ENCODE results near the gene NUTM2F.
"Not testable (repeated sequence)": the region's sequence is repeated elsewhere in the genome, so short reads cannot be mapped to it uniquely, and the experiment has no call there.

The NUTM2F gene

GRCh38 chr9:94328544-94328943, at the start of gene NUTM2F:
Gene NUTM2F (minus strand): TSS chr9:94328644. CDS start chr9:94328623, 21 bp downstream.
- DNase-seq (ENCODE audit: low read depth): not testable (repeated sequence)

DNA sequence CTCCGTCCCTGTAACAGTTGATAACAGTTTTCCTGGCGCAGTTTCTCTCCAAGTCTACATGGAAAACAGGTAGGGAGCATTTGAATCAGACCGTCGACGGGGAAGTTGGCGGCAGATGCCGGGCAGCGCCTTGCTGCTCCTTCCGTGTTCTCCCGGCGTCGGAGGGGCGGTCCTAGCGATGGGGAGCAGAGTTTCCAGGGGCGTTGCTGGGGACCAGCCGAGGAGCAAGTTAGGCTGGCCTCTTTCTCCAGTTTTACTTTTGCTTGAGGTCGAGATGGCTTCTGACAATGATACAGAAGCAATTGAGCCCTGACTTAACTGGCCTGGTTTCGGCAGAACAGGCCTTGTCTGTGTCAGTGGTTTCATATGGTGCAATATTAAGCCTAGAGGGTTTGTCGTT, 46.8 kb upstream of the NUTM2F start:
- not testable (repeated sequence) for DNase-seq (ENCODE audit: low read depth)

GRCh38 chr9:94374176-94375056, 46.0 kb upstream of the NUTM2F start:
- peak; percentile 84 for DNase-seq (ENCODE audit: low read depth)

- not testable (repeated sequence) for DNase-seq (ENCODE audit: low read depth)
Measured at GRCh38 chr9:94373779-94374175, 45.3 kb upstream of the NUTM2F start.

- not testable (repeated sequence) for DNase-seq (ENCODE audit: low read depth)
Measured at GRCh38 chr9:94370266-94370665, 41.8 kb upstream of the NUTM2F start.

DNA sequence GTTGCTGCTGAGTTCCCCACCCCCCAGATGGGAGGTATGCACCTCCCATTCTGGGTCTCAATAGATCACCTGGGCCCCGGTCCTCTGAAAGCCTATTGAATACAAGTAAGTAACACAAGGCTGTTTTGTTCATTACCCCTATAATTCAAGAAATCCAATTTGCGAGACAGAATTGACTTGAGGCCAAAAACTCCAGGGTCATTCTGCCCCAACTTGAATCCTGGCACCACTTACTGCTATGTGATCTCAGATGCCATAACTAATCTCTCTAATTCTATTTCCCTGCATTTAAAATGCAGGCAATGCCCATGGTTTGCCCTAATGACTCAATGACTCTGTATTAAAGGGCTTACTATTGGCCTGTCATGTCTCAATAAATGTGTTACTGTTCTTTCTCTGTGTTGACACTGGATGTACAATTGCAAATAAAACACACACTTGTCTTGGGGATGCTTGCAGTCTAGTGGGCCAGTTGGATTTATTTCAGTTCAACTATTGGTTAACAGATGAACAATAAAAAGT, 35.7 kb upstream of the NUTM2F start:
- DNase-seq (ENCODE audit: low read depth): not testable (repeated sequence)

DNA sequence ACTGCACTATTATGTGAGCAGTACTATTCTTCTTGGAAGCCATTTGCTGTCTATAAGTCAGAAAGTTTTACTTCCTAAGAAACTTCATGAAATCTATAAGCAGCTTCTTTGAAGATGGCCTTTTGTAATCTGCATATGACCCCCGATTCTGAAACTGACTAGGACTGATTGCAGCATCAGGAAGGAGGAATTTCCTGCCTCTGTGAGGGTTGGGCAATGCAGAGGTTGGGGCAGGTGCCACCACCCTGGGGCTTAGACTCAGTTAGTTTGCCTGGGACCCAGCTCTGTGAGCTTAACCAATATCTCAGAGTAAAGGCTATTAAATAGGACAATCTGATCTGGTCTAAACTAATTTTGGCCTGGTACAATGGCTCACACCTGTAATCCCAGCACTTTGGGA, 28.7 kb upstream of the NUTM2F start:
- not testable (repeated sequence) for DNase-seq (ENCODE audit: low read depth)

DNA sequence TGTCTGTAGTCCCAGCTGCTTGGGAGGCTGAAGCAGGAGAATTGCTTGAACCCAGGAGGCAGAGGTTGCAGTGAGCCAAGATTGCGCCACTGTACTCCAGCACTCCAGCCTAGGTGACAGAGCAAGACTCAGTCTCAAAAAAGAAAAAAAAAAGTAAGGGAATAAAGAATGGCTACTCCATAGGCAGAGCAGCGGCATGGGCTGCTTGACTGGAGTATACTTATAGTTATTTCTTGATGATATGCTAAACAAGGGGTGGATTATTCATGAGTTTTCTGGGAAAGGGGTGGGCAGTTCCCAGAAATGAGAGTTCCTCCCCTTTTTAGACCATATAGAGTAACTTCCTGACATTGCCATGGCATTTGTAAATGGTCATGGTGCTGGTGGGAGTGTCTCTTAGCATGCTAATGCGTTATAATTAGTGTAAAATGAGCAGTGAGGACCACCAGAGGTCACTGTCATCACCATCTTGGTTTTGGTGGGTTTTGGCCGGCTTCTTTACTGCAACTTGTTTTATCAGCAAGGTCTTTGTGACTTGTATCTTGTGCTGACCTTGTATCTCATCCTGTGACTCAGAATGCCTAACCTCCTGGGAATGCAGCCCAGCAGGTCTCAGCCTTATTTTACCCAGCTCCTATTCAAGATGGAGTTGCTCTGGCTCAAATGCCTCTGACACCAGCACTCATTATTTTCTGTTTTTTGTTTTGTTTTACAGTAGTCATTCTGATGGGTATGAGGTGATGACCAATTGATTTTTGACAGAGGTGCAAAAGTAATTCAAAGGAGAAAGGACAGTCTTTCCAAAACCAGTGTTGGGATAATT, 23.7 kb upstream of the NUTM2F start:
- not testable (repeated sequence) for DNase-seq (ENCODE audit: low read depth)

DNA sequence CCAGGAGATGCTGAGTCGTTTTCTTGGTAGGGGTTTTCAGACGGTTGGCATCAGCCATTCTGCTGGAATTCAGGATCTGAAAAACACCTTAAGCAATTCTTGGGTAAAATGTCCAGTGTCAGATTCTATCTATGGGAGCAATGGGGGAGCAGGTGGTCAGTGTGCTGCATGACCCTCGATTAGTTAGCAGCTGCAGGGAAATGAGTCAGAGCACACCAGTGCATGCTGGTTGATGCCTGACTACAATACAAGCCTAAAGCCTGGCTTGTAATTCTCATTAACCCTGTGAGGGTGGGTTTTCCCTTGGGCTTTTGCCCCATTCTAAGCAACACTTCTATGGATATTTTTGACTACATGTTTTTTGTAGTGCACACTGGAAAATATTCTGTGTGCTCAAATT, 20.3 kb upstream of the NUTM2F start:
- not testable (repeated sequence) for DNase-seq (ENCODE audit: low read depth)

DNA sequence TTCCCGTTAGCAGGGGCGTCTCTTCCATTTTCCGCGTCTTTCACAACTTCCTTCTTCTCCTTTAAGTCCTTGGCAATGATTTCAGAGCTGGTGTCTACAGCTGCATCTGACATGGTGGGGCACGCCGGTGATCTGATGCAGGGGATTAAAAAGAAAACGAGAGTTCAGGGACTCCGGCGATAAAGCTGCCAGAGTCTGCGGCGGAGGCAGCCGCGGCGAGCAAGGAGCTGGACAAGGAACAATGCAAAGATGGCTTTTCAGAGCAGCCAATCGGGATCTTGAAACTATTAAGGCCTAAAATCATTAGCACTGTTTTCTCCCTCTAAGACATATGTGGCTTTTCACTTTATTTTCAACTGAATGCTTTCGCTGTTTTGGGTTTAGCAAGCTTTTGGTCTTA, 19.0 kb upstream of the NUTM2F start:
- DNase-seq (ENCODE audit: low read depth): not testable (repeated sequence)

GRCh38 chr9:94341703-94342102, 13.3 kb upstream of the NUTM2F start:
- not testable (repeated sequence) for DNase-seq (ENCODE audit: low read depth)

- not testable (repeated sequence) for DNase-seq (ENCODE audit: low read depth)
Measured at GRCh38 chr9:94340750-94341149, 12.3 kb upstream of the NUTM2F start.

GRCh38 chr9:94339657-94340056, 11.2 kb upstream of the NUTM2F start:
- not testable (repeated sequence) for DNase-seq (ENCODE audit: low read depth)

- not testable (repeated sequence) for DNase-seq (ENCODE audit: low read depth)
Measured at GRCh38 chr9:94338723-94339122, 10.3 kb upstream of the NUTM2F start.

DNA sequence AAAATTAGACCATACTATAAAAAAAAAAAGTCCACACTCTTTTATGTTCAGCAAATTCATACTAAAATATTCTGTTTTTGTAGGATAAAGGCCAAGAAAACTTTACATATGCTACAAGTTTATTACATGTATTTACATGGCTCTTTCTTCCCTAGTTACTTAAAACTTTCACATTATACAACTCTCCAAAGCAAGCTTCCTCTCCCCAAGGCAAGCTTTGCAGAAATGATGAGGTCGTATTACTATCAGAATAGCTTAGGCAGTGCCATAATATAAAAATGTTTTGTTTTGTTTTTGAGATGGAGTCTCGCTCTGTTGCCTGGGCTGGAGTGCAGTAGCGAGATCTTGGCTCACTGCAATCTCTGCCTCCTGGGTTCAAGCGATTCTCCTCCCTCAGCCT, 8.0 kb upstream of the NUTM2F start:
- DNase-seq (ENCODE audit: low read depth): not testable (repeated sequence)

DNA sequence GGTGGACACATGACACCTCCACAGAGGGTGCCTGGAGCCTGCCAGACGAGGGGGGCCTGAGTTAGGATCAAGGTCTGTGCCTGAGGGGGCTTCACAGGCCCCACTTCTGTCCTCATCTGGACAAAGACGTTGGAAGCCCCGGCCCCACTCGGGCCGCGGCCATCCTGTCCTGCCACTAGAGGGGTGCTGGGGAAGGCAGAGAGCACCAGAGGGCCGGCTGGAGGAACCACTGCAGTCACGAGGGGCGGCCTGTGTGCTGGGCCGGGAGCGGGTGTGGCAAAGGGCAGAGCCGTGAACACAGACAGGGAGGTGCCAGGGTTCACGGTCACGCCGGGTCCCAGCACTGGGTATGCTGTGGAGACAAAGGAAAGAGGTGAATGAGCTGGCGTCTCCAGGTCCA, 2.9 kb downstream of the NUTM2F start:
- not testable (repeated sequence) for DNase-seq (ENCODE audit: low read depth)

- not testable (repeated sequence) for DNase-seq (ENCODE audit: low read depth)
Measured at GRCh38 chr9:94323153-94323798, 5.2 kb downstream of the NUTM2F start.

GRCh38 chr9:94322342-94322940, 6.0 kb downstream of the NUTM2F start:
- not testable (repeated sequence) for DNase-seq (ENCODE audit: low read depth)

- not testable (repeated sequence) for DNase-seq (ENCODE audit: low read depth)
Measured at GRCh38 chr9:94317949-94318657, 10.3 kb downstream of the NUTM2F start.

- DNase-seq (ENCODE audit: low read depth): not testable (repeated sequence)
Measured at GRCh38 chr9:94316236-94316635, 12.2 kb downstream of the NUTM2F start.

All from stimulated activated CD8-positive, alpha-beta memory T cell treated with anti-CD3 and anti-CD28 coated beads, Interleukin-4, amount 100 ng/mL, for 24 hours (primary cell).